ENCODE data around the gene LRRFIP1.

DNA sequence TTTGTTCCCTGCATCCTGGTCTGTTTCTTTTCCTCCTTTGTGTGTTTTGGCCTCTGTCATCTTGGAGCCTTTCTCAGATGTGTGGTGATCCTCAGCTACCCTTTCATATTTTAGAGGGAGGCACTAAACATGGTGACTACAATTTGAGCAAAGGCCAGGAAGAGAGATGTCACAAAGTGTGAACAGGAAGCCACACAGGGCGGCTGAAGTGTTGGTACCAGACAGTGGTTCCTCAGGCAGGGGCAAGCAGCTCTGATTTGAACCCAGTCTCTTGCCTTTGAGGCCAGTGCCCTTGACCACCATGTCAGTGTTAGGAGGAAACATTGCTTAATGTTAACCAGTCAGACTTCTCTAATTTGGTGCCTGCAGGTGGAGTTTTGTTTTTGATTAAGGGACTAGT, 9.2 kb downstream of the LRRFIP1 start:
- TF ChIP-seq POLR2AphosphoS5 (IDR thresholded peaks at IDR 0.05): no peak
- TF ChIP-seq, protein P1, sequence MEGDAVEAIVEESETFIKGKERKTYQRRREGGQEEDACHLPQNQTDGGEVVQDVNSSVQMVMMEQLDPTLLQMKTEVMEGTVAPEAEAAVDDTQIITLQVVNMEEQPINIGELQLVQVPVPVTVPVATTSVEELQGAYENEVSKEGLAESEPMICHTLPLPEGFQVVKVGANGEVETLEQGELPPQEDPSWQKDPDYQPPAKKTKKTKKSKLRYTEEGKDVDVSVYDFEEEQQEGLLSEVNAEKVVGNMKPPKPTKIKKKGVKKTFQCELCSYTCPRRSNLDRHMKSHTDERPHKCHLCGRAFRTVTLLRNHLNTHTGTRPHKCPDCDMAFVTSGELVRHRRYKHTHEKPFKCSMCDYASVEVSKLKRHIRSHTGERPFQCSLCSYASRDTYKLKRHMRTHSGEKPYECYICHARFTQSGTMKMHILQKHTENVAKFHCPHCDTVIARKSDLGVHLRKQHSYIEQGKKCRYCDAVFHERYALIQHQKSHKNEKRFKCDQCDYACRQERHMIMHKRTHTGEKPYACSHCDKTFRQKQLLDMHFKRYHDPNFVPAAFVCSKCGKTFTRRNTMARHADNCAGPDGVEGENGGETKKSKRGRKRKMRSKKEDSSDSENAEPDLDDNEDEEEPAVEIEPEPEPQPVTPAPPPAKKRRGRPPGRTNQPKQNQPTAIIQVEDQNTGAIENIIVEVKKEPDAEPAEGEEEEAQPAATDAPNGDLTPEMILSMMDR (IDR thresholded peaks at IDR 0.05 in 8 of 11, conservative IDR thresholded peaks at IDR 0.05 in 3 of 11): no peak

Data from spleen (tissue), 7 donors.